A549 (cell line): ENCODE measurements around the gene CXCR1. TPM values are rescaled to one million over a fixed set of nuclear protein-coding genes. Genes with fewer than 3 reads are reported as not detected.
A peak's percentile ranks its signal among the peaks of the same experiment; 100 is the strongest.

Source experiments
- ATAC-seq, 2 experiments: fragments of 200-7000 bp in 1 of 2; fragments of >200 bp in 1 of 2; cut with Nextera tagmentation in 1 of 2; cut with Tn5 transposase in 1 of 2; 3 replicates each; pipeline versions ENCODE4 v1.8.0 to v1.9.1; 2018 to 2020; ENCODE audit warnings: mild to moderate bottlenecking in 1 of 2, moderate library complexity in 1 of 2
- CTCF ChIA-PET: fragments of 300-600 bp; sonication (Branson Sonifier 250); formaldehyde crosslinking; extraction: SDS; loops from one replicate; lab custom pipeline; 2021; ENCODE audit warnings: antibody characterized with exemption, inconsistent platforms; lab: Yijun Ruan, JAX
- POLR2A ChIA-PET: fragments of 350-600 bp; formaldehyde crosslinking; extraction: SDS; loops from one replicate; lab custom pipeline; 2021; ENCODE audit warnings: antibody characterized with exemption, inconsistent platforms; lab: Yijun Ruan, JAX
- DNase-seq, 2 experiments: peaks; one replicate each; pipeline versions ENCODE4 v3.0.0 to v3.0.0-alpha.2; 2011 to 2016; ENCODE audit warnings: low read depth in 1 of 2, low spot score in 1 of 2
- FAIRE-seq: peaks from 2 replicates; lab custom pipeline; 2011; peaks lifted over from hg19 to GRCh38; lab: Jason Lieb, UNC
- H3K27ac ChIP-seq, 2 experiments: fragments of >200 bp; sonication (Bioruptor Twin); formaldehyde crosslinking; 3 replicates each; pipeline ENCODE4 v1.5.1; 2016 to 2017
- H3K4me1 ChIP-seq: fragments of >200 bp; sonication (Bioruptor Twin); formaldehyde crosslinking; 3 replicates; pipeline ENCODE4 v1.6.1; 2016
- H3K4me2 ChIP-seq: fragments of >200 bp; sonication (Bioruptor Twin); formaldehyde crosslinking; 3 replicates; pipeline ENCODE4 v1.6.1; 2016
- H3K4me3 ChIP-seq: fragments of >200 bp; sonication (Bioruptor Twin); formaldehyde crosslinking; 3 replicates; pipeline ENCODE4 v1.5.1; 2016
- H3K9me3 ChIP-seq: fragments of >200 bp; sonication (Bioruptor Twin); formaldehyde crosslinking; 3 replicates; pipeline ENCODE4 v1.6.1; 2016
- CBX2 ChIP-seq: fragments of 200-600 bp; sonication (generic); IDR thresholded peaks from 2 replicates; pipeline ENCODE4 v1.6.1; 2016; ENCODE audit warnings: low read depth, mild to moderate bottlenecking, borderline replicate concordance
- CTCF ChIP-seq: fragments of >200 bp; sonication (Bioruptor Twin); formaldehyde crosslinking; IDR thresholded peaks from 3 replicates; pipeline ENCODE4 v1.5.1; 2016
- EHF ChIP-seq: fragments of 250-450 bp; sonication (Bioruptor Pico); IDR thresholded peaks from 2 replicates; pipeline ENCODE4 v1.5.0; 2020; ENCODE audit warnings: mild to moderate bottlenecking
- GATA3 ChIP-seq: IDR thresholded peaks from 2 replicates; pipeline ENCODE4 v1.6.1; 2012; ENCODE audit warnings: borderline replicate concordance
- HEYL ChIP-seq: fragments of 250-450 bp; sonication (Bioruptor Pico); IDR thresholded peaks from 2 replicates; pipeline ENCODE4 v1.8.0; 2021; ENCODE audit warnings: mild to moderate bottlenecking, moderate library complexity
- HOXB13 ChIP-seq: fragments of 250-450 bp; sonication (Bioruptor Pico); IDR thresholded peaks from 2 replicates; pipeline ENCODE4 v1.5.0; 2020; ENCODE audit warnings: low read depth, mild to moderate bottlenecking, moderate library complexity
- HOXB5 ChIP-seq: fragments of 250-450 bp; sonication (Bioruptor Pico); IDR thresholded peaks from 2 replicates; pipeline ENCODE4 v1.5.0; 2020; ENCODE audit warnings: mild to moderate bottlenecking, moderate library complexity
- KDM5A ChIP-seq: fragments of 200-600 bp; sonication (generic); IDR thresholded peaks from 2 replicates; pipeline ENCODE4 v1.6.1; 2016; ENCODE audit warnings: antibody characterized with exemption, mild to moderate bottlenecking
- MAFK ChIP-seq: fragments of 450-650 bp; IDR thresholded peaks from 2 replicates; pipeline ENCODE4 v1.6.1; 2014; ENCODE audit not compliant: partially characterized antibody
- MAZ ChIP-seq: fragments of 150-350 bp; IDR thresholded peaks from 2 replicates; pipeline ENCODE4 v1.6.1; 2014; ENCODE audit warnings: antibody characterized with exemption, low read depth, low read length, borderline replicate concordance
- NR3C1 ChIP-seq: fragments of >200 bp; sonication (Bioruptor Twin); formaldehyde crosslinking; IDR thresholded peaks from 3 replicates; pipeline ENCODE4 v1.6.1; 2017
- PHF8 ChIP-seq: fragments of 200-600 bp; sonication (generic); IDR thresholded peaks from 2 replicates; pipeline ENCODE4 v1.6.1; 2016; ENCODE audit warnings: low read depth, mild to moderate bottlenecking, antibody characterized with exemption, moderate library complexity, borderline replicate concordance
- POLR2A ChIP-seq: IDR thresholded peaks from 2 replicates; pipeline ENCODE4 v1.6.1; 2012; ENCODE audit warnings: mild to moderate bottlenecking, low read length
- RAD21 ChIP-seq, 2 experiments: fragments of >200 bp in 1 of 2; sonication (Bioruptor Twin) in 1 of 2; formaldehyde crosslinking in 1 of 2; IDR thresholded peaks in 1 of 2; conservative IDR thresholded peaks in 1 of 2; 2 replicates in 1 of 2; 3 replicates in 1 of 2; pipeline ENCODE4 v1.6.1; 2012 to 2018; ENCODE audit warnings: inconsistent platforms in 1 of 2
- RARB ChIP-seq: fragments of 250-450 bp; sonication (Bioruptor Pico); IDR thresholded peaks from 2 replicates; pipeline ENCODE4 v1.8.0; 2021; ENCODE audit warnings: mild to moderate bottlenecking, moderate library complexity
- RFX5 ChIP-seq: fragments of 450-650 bp; IDR thresholded peaks from 2 replicates; pipeline ENCODE4 v1.7.1; 2014; ENCODE audit warnings: antibody characterized with exemption, mild to moderate bottlenecking, moderate library complexity
- SMC3 ChIP-seq: fragments of >200 bp; sonication (Bioruptor Twin); formaldehyde crosslinking; IDR thresholded peaks from 3 replicates; pipeline ENCODE4 v1.6.1; 2018; ENCODE audit warnings: inconsistent platforms
- ZFP36 ChIP-seq: fragments of 450-650 bp; IDR thresholded peaks from 2 replicates; pipeline ENCODE4 v1.6.1; 2014; ENCODE audit warnings: borderline replicate concordance; ENCODE audit not compliant: partially characterized antibody
- ZNF302 ChIP-seq: fragments of 250-450 bp; sonication (Bioruptor Pico); IDR thresholded peaks from 2 replicates; pipeline ENCODE4 v1.9.0; 2021; ENCODE audit warnings: inconsistent platforms, mild to moderate bottlenecking, moderate library complexity
- WGBS: methylation state at CpG from one replicate; pipeline ENCODE4 v1.1.6; 2017; ENCODE audit errors: missing lambda C conversion rate; 5-methylcytosine and 5-hydroxymethylcytosine counted together
- polyA plus RNA-seq, 4 experiments: library from polyadenylated mRNA; depleted of rRNA in 3 of 4; stranded (reverse); fragments of >200 nt; fragmentation: RNase III in 1 of 4; extraction: RNeasy Plus Mini Kit Qiagen cat#74134 plus additional on column Dnase treatment in 1 of 4; gene quantifications; 2 replicates in 3 of 4; 3 replicates in 1 of 4; pipeline ENCODE4 v1.2.3, GENCODE V29; 2011 to 2017

CXCR1 gene
- polyA plus RNA-seq, 2 of the 4 experiments (the other 2 are of a cell fraction), result not detected

DNA sequence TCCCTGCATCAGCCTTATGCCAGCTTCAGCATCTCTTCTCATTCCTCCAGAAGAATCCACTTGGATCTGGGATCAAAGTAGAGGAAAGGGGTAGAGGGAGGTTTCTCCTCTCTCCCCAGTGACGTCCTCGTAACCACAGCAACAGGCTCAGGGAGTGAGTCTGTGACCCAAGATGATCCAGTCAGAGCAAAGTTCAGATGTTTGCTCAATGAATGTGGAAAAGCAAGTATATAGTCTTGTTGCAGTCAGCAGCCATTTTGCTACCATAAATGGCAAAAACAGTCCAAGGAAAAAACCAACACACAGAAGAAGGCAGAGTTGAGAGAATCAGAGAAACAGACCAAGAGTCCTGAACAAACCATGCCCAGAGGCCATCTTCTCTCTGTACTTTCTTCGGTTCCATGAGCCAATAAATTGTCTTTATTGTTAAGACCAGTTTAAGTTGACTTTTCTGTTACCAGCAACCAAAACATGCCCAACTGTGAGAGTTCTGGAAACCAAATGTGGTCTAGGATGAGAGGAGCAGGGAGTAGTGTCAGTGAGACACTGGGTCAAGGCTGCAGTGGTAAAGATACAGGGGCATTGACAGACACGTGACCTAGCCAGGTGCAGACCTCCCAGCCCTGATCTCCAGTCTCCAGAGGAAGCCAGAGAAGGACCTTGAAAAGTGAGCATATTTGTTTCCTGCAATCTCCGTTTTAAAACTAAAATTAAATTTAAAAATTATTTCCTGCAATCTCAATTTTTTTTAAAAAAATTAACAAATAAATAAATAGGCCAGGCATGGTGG is 3.2 kb upstream of the CXCR1 start:
- no peak overlapping the region for H3K4me3 ChIP-seq
- 0 out of 6 replicates have a peak overlapping the region, but pooled peaks of 1 of the 2 experiments have one; percentile 26 for H3K27ac ChIP-seq
- peak in 1 of 2 experiments; percentile 64 for DNase-seq
- CTCF ChIA-PET, result interaction anchor here (0.8 to 1.2 kb wide), 3 partner anchors 11 to 16 kb away, joined by 3 read pairs; no protein-coding TSS in a partner anchor
- FAIRE-seq, result no peak
- H3K4me2 ChIP-seq, result peak overlapping the region; percentile 36
- peaks cover 9% of the 10 kb centered on the region; the same call in 1 of the 3 replicates for H3K4me1 ChIP-seq
- POLR2A ChIA-PET, result no interaction called here
- 21% methylated on average over 5 of the region's 5 CpGs for WGBS
- no peak for TF ChIP-seq SMC3
- no peak for TF ChIP-seq PHF8
- no peak for TF ChIP-seq RARB (CRISPR knock-in tag)
- TF ChIP-seq MAFK, result no peak
- no peak for TF ChIP-seq HEYL (CRISPR knock-in tag)
- no peak for TF ChIP-seq NR3C1
- no peak for TF ChIP-seq POLR2A
- no peak for TF ChIP-seq EHF (CRISPR knock-in tag)
- no peak for TF ChIP-seq ZFP36
- TF ChIP-seq HOXB5 (CRISPR knock-in tag), result no peak
- TF ChIP-seq GATA3, result no peak
- no peak for TF ChIP-seq RFX5
- no peak for TF ChIP-seq MAZ
- no peak for TF ChIP-seq HOXB13 (CRISPR knock-in tag)
- TF ChIP-seq ZNF302 (CRISPR knock-in tag), result no peak
- no peaks in the 10 kb centered on the region for H3K9me3 ChIP-seq
- peak; percentile 58 to 74; a peak in 5 of 6 replicates for ATAC-seq

GRCh38 chr2:218168635-218169462 is 2.1 kb upstream of the CXCR1 start:
- 20% methylated on average over 9 of the region's 9 CpGs for WGBS
- Histone ChIP-seq H3K4me2 (no peak overlapping the region), H3K27ac (no peak overlapping the region), H3K9me3 (no peaks in the 10 kb centered on the region), H3K4me1 (peaks cover 9% of the 10 kb centered on the region; the same call in 1 of the 3 replicates), H3K4me3 (no peak overlapping the region)
- peak; percentile 26 to 47; a peak in 3 of 5 replicates for TF ChIP-seq RAD21 (conservative IDR thresholded peaks at IDR 0.05 in 1 of 2, IDR thresholded peaks at IDR 0.05 in 1 of 2)
- TF ChIP-seq CTCF, result peak; percentile 60
- no peak for TF ChIP-seq KDM5A
- peak; percentile 21; the same call in 1 of the 3 replicates for TF ChIP-seq SMC3
- DNase-seq (peak; percentile 35 to 40), FAIRE-seq (no peak), ATAC-seq (peak; percentile 53 to 90; a peak in 4 of 6 replicates)
- ChIA-PET POLR2A (no interaction called here), CTCF (interaction anchor here (0.8 to 1.4 kb wide), 2 partner anchors 12 to 13 kb away, joined by 3 to 5 read pairs; no protein-coding TSS in a partner anchor)

GRCh38 chr2:218168016-218168415 is 1.3 kb upstream of the CXCR1 start:
- no peak overlapping the region for H3K4me3 ChIP-seq
- DNase-seq, result no peak
- TF ChIP-seq CBX2, result no peak
- ChIA-PET POLR2A (no interaction called here), CTCF (interaction anchor here (1.4 kb wide), 1 partner anchor 14 kb away, joined by 5 read pairs; no protein-coding TSS in a partner anchor)
- no peak overlapping the region for H3K27ac ChIP-seq
- H3K4me2 ChIP-seq, result no peak overlapping the region
- ATAC-seq, result no peak
- no peak for FAIRE-seq
- WGBS, result 3% methylated on average over 1 of the region's 1 CpG
- H3K4me1 ChIP-seq, result peaks cover 9% of the 10 kb centered on the region; the same call in 1 of the 3 replicates
- no peaks in the 10 kb centered on the region for H3K9me3 ChIP-seq
